Measurements from ENCODE around the gene AMDHD1.

DNA sequence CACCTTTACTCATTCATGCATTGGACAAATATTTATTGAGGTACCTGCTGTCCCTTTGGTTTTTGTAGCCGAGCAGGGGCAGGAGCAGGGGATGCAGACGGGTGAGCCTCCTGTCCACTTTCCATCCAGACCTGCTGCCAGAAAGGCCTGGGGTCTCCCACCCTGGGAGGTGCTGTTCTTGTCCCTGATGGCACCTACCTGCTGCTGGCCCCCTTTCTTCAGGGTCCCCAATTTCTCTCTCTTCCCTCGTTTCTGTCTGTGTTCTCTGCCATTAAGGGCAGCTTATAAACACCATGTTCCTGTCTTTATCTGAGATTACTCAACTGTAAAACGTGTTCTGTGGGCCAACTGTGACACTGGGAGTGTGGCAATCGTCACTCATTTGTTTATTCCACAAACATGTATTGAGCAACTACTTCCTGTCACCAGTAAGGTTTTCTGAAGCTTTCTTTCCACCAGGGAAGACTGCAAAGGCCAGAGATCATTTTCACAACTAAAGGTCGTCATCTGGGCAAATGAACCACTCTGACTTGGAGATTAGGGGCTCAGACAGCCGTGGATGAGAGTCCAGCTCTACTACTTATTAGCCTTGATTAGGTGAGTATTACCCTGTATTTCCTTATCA lies 53.0 kb downstream of the AMDHD1 start, which contains the start of gene HAL:
- no peak for TF ChIP-seq ESRRG (CRISPR knock-in tag; IDR thresholded peaks at IDR 0.05)
- no peak for TF ChIP-seq ARNTL (CRISPR knock-in tag; IDR thresholded peaks at IDR 0.05; ENCODE audit: borderline replicate concordance, low read depth)
- no peak for TF ChIP-seq PPARA (CRISPR knock-in tag; IDR thresholded peaks at IDR 0.05; ENCODE audit: borderline replicate concordance)
- TF ChIP-seq RARB (CRISPR knock-in tag; IDR thresholded peaks at IDR 0.05) = no peak
- TF ChIP-seq ZC3H10 (CRISPR knock-in tag; IDR thresholded peaks at IDR 0.05) = no peak
- TF ChIP-seq OSR1 (CRISPR knock-in tag; IDR thresholded peaks at IDR 0.05) = no peak
- TF ChIP-seq TCF4 (CRISPR knock-in tag; IDR thresholded peaks at IDR 0.05; ENCODE audit: borderline replicate concordance) = no peak
- TF ChIP-seq, protein P1, sequence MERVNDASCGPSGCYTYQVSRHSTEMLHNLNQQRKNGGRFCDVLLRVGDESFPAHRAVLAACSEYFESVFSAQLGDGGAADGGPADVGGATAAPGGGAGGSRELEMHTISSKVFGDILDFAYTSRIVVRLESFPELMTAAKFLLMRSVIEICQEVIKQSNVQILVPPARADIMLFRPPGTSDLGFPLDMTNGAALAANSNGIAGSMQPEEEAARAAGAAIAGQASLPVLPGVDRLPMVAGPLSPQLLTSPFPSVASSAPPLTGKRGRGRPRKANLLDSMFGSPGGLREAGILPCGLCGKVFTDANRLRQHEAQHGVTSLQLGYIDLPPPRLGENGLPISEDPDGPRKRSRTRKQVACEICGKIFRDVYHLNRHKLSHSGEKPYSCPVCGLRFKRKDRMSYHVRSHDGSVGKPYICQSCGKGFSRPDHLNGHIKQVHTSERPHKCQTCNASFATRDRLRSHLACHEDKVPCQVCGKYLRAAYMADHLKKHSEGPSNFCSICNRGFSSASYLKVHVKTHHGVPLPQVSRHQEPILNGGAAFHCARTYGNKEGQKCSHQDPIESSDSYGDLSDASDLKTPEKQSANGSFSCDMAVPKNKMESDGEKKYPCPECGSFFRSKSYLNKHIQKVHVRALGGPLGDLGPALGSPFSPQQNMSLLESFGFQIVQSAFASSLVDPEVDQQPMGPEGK (CRISPR knock-in tag; IDR thresholded peaks at IDR 0.05; ENCODE audit: borderline replicate concordance) = no peak
- TF ChIP-seq ISL1 (CRISPR knock-in tag; IDR thresholded peaks at IDR 0.05) = no peak
- TF ChIP-seq TOX (CRISPR knock-in tag; IDR thresholded peaks at IDR 0.05; ENCODE audit: borderline replicate concordance) = no peak
- no peak for TF ChIP-seq ZNF70 (CRISPR knock-in tag; IDR thresholded peaks at IDR 0.05)
- TF ChIP-seq, protein P2, sequence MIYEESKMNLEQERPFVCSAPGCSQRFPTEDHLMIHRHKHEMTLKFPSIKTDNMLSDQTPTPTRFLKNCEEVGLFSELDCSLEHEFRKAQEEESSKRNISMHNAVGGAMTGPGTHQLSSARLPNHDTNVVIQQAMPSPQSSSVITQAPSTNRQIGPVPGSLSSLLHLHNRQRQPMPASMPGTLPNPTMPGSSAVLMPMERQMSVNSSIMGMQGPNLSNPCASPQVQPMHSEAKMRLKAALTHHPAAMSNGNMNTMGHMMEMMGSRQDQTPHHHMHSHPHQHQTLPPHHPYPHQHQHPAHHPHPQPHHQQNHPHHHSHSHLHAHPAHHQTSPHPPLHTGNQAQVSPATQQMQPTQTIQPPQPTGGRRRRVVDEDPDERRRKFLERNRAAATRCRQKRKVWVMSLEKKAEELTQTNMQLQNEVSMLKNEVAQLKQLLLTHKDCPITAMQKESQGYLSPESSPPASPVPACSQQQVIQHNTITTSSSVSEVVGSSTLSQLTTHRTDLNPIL (CRISPR knock-in tag; IDR thresholded peaks at IDR 0.05; ENCODE audit: low read depth) = no peak
- TF ChIP-seq SNAI2 (CRISPR knock-in tag; IDR thresholded peaks at IDR 0.05) = no peak

All from SK-N-SH treated with all-trans-retinoic acid at 6 μM for 48 hours (cell line).